Measurements from ENCODE around the gene MRPL12. TPM values are rescaled to one million over a fixed set of nuclear protein-coding genes. Genes with fewer than 3 reads are reported as not detected.
A peak's percentile ranks its signal among the peaks of the same experiment; 100 is the strongest.

Gene MRPL12
- total and polyA plus RNA-seq, 2 of the 13 experiments (the other 11 are each of a cell fraction or from before 2014, with no cell fraction given): 39.1 to 94.1 TPM

DNA sequence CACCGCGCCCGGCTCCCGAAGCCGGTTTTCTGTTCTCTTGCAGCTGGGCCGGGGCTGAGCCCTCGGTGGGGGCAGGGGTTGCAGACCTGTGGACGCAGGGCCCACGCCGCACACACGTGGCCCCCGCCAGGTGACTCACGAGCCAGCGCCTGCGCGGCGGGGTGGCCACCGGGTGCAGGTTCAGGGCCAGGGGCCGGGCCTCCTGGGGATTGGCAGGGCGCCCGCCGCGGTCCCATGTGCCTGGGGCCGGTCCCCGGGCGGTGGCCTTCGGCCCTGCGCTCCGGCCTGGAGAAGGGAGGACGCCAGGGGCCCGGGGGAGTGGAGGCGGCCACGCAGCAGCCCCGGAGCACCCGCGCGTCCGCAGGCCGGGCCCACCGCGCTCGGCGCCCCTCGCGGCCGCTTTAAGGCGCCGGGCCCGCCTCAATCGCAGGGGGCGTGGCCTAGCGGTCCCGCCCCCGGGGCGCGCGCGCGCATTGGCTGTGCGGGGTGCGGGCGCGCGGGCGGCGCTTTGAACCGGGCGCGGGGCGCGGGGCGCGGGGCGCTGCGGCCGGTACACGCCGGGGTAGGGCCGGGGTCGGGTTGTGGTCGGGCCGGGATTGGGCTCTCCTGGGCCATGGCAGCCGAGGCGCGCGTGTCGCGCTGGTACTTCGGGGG is 8.8 kb downstream of the MRPL12 start, which contains the start of gene SLC25A10 (continued):
- TF ChIP-seq, protein P1, sequence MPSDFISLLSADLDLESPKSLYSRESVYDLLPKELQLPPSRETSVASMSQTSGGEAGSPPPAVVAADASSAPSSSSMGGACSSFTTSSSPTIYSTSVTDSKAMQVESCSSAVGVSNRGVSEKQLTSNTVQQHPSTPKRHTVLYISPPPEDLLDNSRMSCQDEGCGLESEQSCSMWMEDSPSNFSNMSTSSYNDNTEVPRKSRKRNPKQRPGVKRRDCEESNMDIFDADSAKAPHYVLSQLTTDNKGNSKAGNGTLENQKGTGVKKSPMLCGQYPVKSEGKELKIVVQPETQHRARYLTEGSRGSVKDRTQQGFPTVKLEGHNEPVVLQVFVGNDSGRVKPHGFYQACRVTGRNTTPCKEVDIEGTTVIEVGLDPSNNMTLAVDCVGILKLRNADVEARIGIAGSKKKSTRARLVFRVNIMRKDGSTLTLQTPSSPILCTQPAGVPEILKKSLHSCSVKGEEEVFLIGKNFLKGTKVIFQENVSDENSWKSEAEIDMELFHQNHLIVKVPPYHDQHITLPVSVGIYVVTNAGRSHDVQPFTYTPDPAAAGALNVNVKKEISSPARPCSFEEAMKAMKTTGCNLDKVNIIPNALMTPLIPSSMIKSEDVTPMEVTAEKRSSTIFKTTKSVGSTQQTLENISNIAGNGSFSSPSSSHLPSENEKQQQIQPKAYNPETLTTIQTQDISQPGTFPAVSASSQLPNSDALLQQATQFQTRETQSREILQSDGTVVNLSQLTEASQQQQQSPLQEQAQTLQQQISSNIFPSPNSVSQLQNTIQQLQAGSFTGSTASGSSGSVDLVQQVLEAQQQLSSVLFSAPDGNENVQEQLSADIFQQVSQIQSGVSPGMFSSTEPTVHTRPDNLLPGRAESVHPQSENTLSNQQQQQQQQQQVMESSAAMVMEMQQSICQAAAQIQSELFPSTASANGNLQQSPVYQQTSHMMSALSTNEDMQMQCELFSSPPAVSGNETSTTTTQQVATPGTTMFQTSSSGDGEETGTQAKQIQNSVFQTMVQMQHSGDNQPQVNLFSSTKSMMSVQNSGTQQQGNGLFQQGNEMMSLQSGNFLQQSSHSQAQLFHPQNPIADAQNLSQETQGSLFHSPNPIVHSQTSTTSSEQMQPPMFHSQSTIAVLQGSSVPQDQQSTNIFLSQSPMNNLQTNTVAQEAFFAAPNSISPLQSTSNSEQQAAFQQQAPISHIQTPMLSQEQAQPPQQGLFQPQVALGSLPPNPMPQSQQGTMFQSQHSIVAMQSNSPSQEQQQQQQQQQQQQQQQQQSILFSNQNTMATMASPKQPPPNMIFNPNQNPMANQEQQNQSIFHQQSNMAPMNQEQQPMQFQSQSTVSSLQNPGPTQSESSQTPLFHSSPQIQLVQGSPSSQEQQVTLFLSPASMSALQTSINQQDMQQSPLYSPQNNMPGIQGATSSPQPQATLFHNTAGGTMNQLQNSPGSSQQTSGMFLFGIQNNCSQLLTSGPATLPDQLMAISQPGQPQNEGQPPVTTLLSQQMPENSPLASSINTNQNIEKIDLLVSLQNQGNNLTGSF (CRISPR knock-in tag; IDR thresholded peaks at IDR 0.05): peak; percentile 98
- TF ChIP-seq RBAK (CRISPR knock-in tag; IDR thresholded peaks at IDR 0.05) (no peak), YY1 (IDR thresholded peaks at IDR 0.05; ENCODE audit: insufficient read depth, insufficient replicate concordance, low read depth, low read length) (peak; percentile 77), NFKBIZ (CRISPR knock-in tag; IDR thresholded peaks at IDR 0.05) (peak; percentile 96), HMG20A (CRISPR knock-in tag; IDR thresholded peaks at IDR 0.05; ENCODE audit: borderline replicate concordance) (peak; percentile 82), NBN (conservative IDR thresholded peaks at IDR 0.05) (no peak), ZNF24 (IDR thresholded peaks at IDR 0.05) (no peak), BCL6 (CRISPR knock-in tag; IDR thresholded peaks at IDR 0.05) (peak; percentile 82), ISX (CRISPR knock-in tag; conservative IDR thresholded peaks at IDR 0.05) (peak; percentile 97), RAD51 (IDR thresholded peaks at IDR 0.05; ENCODE audit: borderline replicate concordance) (no peak), ZNF562 (CRISPR knock-in tag; IDR thresholded peaks at IDR 0.05; ENCODE audit: borderline replicate concordance) (peak; percentile 90), ZFYVE20 (CRISPR knock-in tag; IDR thresholded peaks at IDR 0.05; ENCODE audit: borderline replicate concordance, low read depth) (peak; percentile 95; the same call in 1 of the 2 replicates), ZNF282 (IDR thresholded peaks at IDR 0.05; ENCODE audit: partially characterized antibody) (no peak), ZNF501 (CRISPR knock-in tag; IDR thresholded peaks at IDR 0.05) (peak; percentile 97), ATF1 (CRISPR knock-in tag; IDR thresholded peaks at IDR 0.05) (no peak), HNRNPH1 (optimal IDR thresholded peaks at IDR 0.05; ENCODE audit: low read depth, low read length) (no peak), RFXANK (CRISPR knock-in tag; IDR thresholded peaks at IDR 0.05) (peak; percentile 84), ZNF546 (CRISPR knock-in tag; conservative IDR thresholded peaks at IDR 0.05) (peak; percentile 99), CENPT (CRISPR knock-in tag; IDR thresholded peaks at IDR 0.05; ENCODE audit: low read depth) (peak; percentile 98), ZNF34 (CRISPR knock-in tag; IDR thresholded peaks at IDR 0.05; ENCODE audit: borderline replicate concordance) (no peak; the same call in 1 of the 2 replicates), ZBTB42 (CRISPR knock-in tag; IDR thresholded peaks at IDR 0.05) (peak; percentile 72; the same call in 1 of the 2 replicates), NFATC3 (CRISPR knock-in tag; IDR thresholded peaks at IDR 0.05) (peak; percentile 86; the same call in 1 of the 2 replicates)
- TF ChIP-seq, protein P2, sequence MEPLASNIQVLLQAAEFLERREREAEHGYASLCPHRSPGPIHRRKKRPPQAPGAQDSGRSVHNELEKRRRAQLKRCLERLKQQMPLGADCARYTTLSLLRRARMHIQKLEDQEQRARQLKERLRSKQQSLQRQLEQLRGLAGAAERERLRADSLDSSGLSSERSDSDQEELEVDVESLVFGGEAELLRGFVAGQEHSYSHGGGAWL (CRISPR knock-in tag; IDR thresholded peaks at IDR 0.05): peak; percentile 99
- TF ChIP-seq, protein P3, sequence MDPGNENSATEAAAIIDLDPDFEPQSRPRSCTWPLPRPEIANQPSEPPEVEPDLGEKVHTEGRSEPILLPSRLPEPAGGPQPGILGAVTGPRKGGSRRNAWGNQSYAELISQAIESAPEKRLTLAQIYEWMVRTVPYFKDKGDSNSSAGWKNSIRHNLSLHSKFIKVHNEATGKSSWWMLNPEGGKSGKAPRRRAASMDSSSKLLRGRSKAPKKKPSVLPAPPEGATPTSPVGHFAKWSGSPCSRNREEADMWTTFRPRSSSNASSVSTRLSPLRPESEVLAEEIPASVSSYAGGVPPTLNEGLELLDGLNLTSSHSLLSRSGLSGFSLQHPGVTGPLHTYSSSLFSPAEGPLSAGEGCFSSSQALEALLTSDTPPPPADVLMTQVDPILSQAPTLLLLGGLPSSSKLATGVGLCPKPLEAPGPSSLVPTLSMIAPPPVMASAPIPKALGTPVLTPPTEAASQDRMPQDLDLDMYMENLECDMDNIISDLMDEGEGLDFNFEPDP (CRISPR knock-in tag; conservative IDR thresholded peaks at IDR 0.05): no peak

Measured in HepG2 (cell line).